Measurements from ENCODE around the gene ADGRA3. TPM values are rescaled to one million over a fixed set of nuclear protein-coding genes. Genes with fewer than 3 reads are reported as not detected.

ADGRA3 gene
- total RNA-seq, 1 experiment from 2014 or later = 56.5 TPM

GRCh38 chr4:22345678-22346077 lies 170.2 kb downstream of the ADGRA3 start:
- Histone ChIP-seq H2BK15ac (ENCODE audit: low read depth, low read length) (no peak overlapping the region), H3K23ac (ENCODE audit: insufficient read length, low read depth, low read length) (no peak overlapping the region), H2BK12ac (ENCODE audit: insufficient read length, low read depth, low read length) (no peak overlapping the region), H3K56ac (ENCODE audit: insufficient read length, low read depth, low read length) (no peak overlapping the region), H3K18ac (ENCODE audit: insufficient read length, low read depth, low read length) (no peak overlapping the region), H3K9ac (ENCODE audit: extremely low read depth, insufficient read length, low read length) (no peak overlapping the region), H3K27ac (ENCODE audit: insufficient read length, low read depth, low read length) (no peak overlapping the region), H3K79me1 (ENCODE audit: insufficient read depth, low read depth, low read length, poor library complexity, severe bottlenecking) (no peaks in the 10 kb centered on the region), H3K27me3 (ENCODE audit: insufficient read depth, low read length) (no peaks in the 10 kb centered on the region), H2AK5ac (ENCODE audit: insufficient read length, low read length) (no peak overlapping the region), H2BK20ac (ENCODE audit: low read depth, low read length, poor library complexity, severe bottlenecking) (no peak overlapping the region), H3K4me2 (ENCODE audit: insufficient read depth, insufficient read length, low read length) (no peak overlapping the region), H4K91ac (ENCODE audit: insufficient read length, low read depth, low read length) (no peak overlapping the region), H3K23me2 (ENCODE audit: insufficient read length, low read depth, low read length, poor library complexity, severe bottlenecking) (no peaks in the 10 kb centered on the region), H2BK5ac (ENCODE audit: insufficient read length, low read length) (no peak overlapping the region), H3T11ph (ENCODE audit: low read length) (no peak overlapping the region), H4K5ac (ENCODE audit: insufficient read length, low read depth, low read length) (no peak overlapping the region), H3K4me1 (ENCODE audit: insufficient read depth, low read length) (no peaks in the 10 kb centered on the region), H2BK120ac (ENCODE audit: low read depth, low read length, poor library complexity, severe bottlenecking) (no peak overlapping the region), H4K8ac (replicated peaks; ENCODE audit: insufficient read length, low read depth, low read length) (no peak overlapping the region), H3K4ac (ENCODE audit: low read depth, low read length) (no peak overlapping the region), H4K20me1 (ENCODE audit: control insufficient read depth, insufficient read depth, insufficient read length) (no peaks in the 10 kb centered on the region), H3K79me2 (ENCODE audit: insufficient read depth, low read length) (no peaks in the 10 kb centered on the region), H3K14ac (ENCODE audit: insufficient read depth, low read length) (no peak overlapping the region), H3K9me3 (ENCODE audit: control insufficient read depth, low read depth, low read length) (no peaks in the 10 kb centered on the region), H2AFZ (ENCODE audit: low read length) (no peak overlapping the region)
- no CpG with 5 or more reads among the region's 1 CpG for WGBS (ENCODE audit: extremely low coverage, insufficient read length, low lambda C conversion rate)
- Mint-ChIP-seq H3K4me1 (peaks cover 0 to 3% of the 10 kb centered on the region in 2 experiments; a peak in 1 of 4 replicates), H3K27ac (no peak overlapping the region), H3K9me3 (peaks cover 3 to 8% of the 10 kb centered on the region in 2 experiments; a peak in 2 of 5 replicates), H3K27me3 (ENCODE audit: low read depth) (no peaks in the 10 kb centered on the region), H3K36me3 (ENCODE audit: insufficient read depth in 1 of 3, low read depth in 3 of 3) (peaks cover 8% of the 10 kb centered on the region in 3 experiments; a peak in 6 of 7 replicates), H3K4me3 (no peak overlapping the region)
- TF ChIP-seq CTCF (conservative IDR thresholded peaks at IDR 0.05) = no peak
- no peak for DNase-seq

Measured in H9 (cell line).